ENCODE results near the gene SERPINB12. TPM values are rescaled to one million over a fixed set of nuclear protein-coding genes. Genes with fewer than 3 reads are reported as not detected.

SERPINB12 gene
- total RNA-seq, 1 experiment from 2014 or later: not detected

GRCh38 chr18:63511285-63511684, 30.9 kb upstream of the SERPINB12 start:
- Histone ChIP-seq H3K9me3 (ENCODE audit: low read depth, low read length, poor library complexity, severe bottlenecking) (no peaks in the 10 kb centered on the region), H3K36me3 (ENCODE audit: insufficient read depth, low read length, poor library complexity, severe bottlenecking) (no peaks in the 10 kb centered on the region), H3K4me3 (ENCODE audit: low read depth, low read length, poor library complexity, severe bottlenecking) (no peak overlapping the region), H3K4me1 (ENCODE audit: insufficient read depth, low read length, poor library complexity, severe bottlenecking) (peaks cover 12% of the 10 kb centered on the region), H3K27me3 (replicated peaks; ENCODE audit: insufficient read depth, low read depth, low read length, poor library complexity) (no peaks in the 10 kb centered on the region), H3K27ac (ENCODE audit: low read depth, low read length, poor library complexity, severe bottlenecking) (no peak overlapping the region)
- CTCF ChIA-PET: interaction anchor here (0.5 to 1.7 kb wide), 4 partner anchors 9 to 495 kb away, joined by 5 to 20 read pairs (median 7); no protein-coding TSS in a partner anchor
- peak; percentile 72 for DNase-seq (ENCODE audit: low spot score)
- POLR2A ChIA-PET (ENCODE audit: low non-redundant PET): no interaction called here
- no TSS peak for BruUV-seq (replicated peaks)
- intact Hi-C loops (cut with micrococcal nuclease; ENCODE audit: unreplicated experiment): loop anchor here (10.0 kb wide), 1 partner anchor 464 kb away; the partner anchor contains the start of gene SERPINB8
- peak; percentile 65 for TF ChIP-seq CTCF (conservative IDR thresholded peaks at IDR 0.05; ENCODE audit: low read depth, low read length)
- no peak for TF ChIP-seq EZH2 (IDR thresholded peaks at IDR 0.05; ENCODE audit: borderline replicate concordance, low read depth, low read length, poor library complexity, severe bottlenecking)

DNA sequence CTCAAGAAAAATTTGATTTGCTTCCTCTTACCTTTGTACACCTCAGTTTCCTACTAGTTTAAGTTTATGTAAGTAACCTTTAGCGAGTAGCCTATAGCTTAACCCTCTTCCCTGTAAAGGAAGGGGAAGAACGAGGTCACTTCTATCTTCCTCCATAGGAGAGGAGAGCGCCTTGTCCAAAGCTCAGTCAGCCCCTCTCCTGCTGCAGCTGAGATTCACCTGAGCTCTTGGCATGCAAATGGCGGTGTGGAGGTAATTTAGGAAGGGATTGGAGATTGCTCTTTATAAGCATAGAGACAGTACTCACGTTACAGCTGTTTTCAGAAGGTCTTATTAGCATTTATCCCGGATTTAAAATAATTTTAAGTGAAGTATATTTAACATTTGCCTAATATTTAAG, 27.8 kb upstream of the SERPINB12 start:
- Histone ChIP-seq H3K4me1 (ENCODE audit: insufficient read depth, low read length, poor library complexity, severe bottlenecking) (no peaks in the 10 kb centered on the region), H3K27me3 (replicated peaks; ENCODE audit: insufficient read depth, low read depth, low read length, poor library complexity) (no peaks in the 10 kb centered on the region), H3K4me3 (ENCODE audit: low read depth, low read length, poor library complexity, severe bottlenecking) (no peak overlapping the region), H3K9me3 (ENCODE audit: low read depth, low read length, poor library complexity, severe bottlenecking) (no peaks in the 10 kb centered on the region), H3K27ac (ENCODE audit: low read depth, low read length, poor library complexity, severe bottlenecking) (no peak overlapping the region), H3K36me3 (ENCODE audit: insufficient read depth, low read length, poor library complexity, severe bottlenecking) (no peaks in the 10 kb centered on the region)
- ChIA-PET POLR2A (ENCODE audit: low non-redundant PET) (no interaction called here), CTCF (no interaction called here)
- no peak for DNase-seq (ENCODE audit: low spot score)
- intact Hi-C loops (cut with micrococcal nuclease; ENCODE audit: unreplicated experiment): loop anchor here (10.0 kb wide), 1 partner anchor 460 kb away; the partner anchor contains the start of gene SERPINB8
- no peak for TF ChIP-seq CTCF (conservative IDR thresholded peaks at IDR 0.05; ENCODE audit: low read depth, low read length)
- TF ChIP-seq EZH2 (IDR thresholded peaks at IDR 0.05; ENCODE audit: borderline replicate concordance, low read depth, low read length, poor library complexity, severe bottlenecking): no peak
- BruUV-seq (replicated peaks): no TSS peak

- H3K4me3 ChIP-seq (ENCODE audit: low read depth, low read length, poor library complexity, severe bottlenecking): no peak overlapping the region
- intact Hi-C loops (cut with micrococcal nuclease; ENCODE audit: unreplicated experiment): loop anchor here (10.0 kb wide), 1 partner anchor 460 kb away; the partner anchor contains the start of gene SERPINB8
- no peaks in the 10 kb centered on the region for H3K9me3 ChIP-seq (ENCODE audit: low read depth, low read length, poor library complexity, severe bottlenecking)
- POLR2A ChIA-PET (ENCODE audit: low non-redundant PET): interaction anchor here (1.0 kb wide), 1 partner anchor 39 kb away, joined by 6 read pairs; no protein-coding TSS in a partner anchor
- CTCF ChIA-PET: no interaction called here
- no TSS peak for BruUV-seq (replicated peaks)
- H3K36me3 ChIP-seq (ENCODE audit: insufficient read depth, low read length, poor library complexity, severe bottlenecking): no peaks in the 10 kb centered on the region
- H3K4me1 ChIP-seq (ENCODE audit: insufficient read depth, low read length, poor library complexity, severe bottlenecking): no peaks in the 10 kb centered on the region
- TF ChIP-seq EZH2 (IDR thresholded peaks at IDR 0.05; ENCODE audit: borderline replicate concordance, low read depth, low read length, poor library complexity, severe bottlenecking) (no peak), CTCF (conservative IDR thresholded peaks at IDR 0.05; ENCODE audit: low read depth, low read length) (peak; percentile 28; the same call in 1 of the 2 replicates)
- no peaks in the 10 kb centered on the region for H3K27me3 ChIP-seq (replicated peaks; ENCODE audit: insufficient read depth, low read depth, low read length, poor library complexity)
- no peak overlapping the region for H3K27ac ChIP-seq (ENCODE audit: low read depth, low read length, poor library complexity, severe bottlenecking)
- DNase-seq (ENCODE audit: low spot score): no peak
Measured at GRCh38 chr18:63514888-63515678, 27.1 kb upstream of the SERPINB12 start.
